Gastroesophageal sphincter (tissue), 3 donors: ENCODE measurements around the gene UEVLD.

Experiments
- CTCF ChIP-seq, 4 experiments: fragments of 200-600 bp in 2 of 4; fragments of 450-650 bp in 2 of 4; sonication (generic) in 1 of 4; IDR thresholded peaks; one replicate each; pipeline ENCODE4 v1.5.1; 2017 to 2019; ENCODE audit warnings: antibody characterized with exemption in 4 of 4, mild to moderate bottlenecking in 2 of 4, moderate library complexity in 2 of 4
- POLR2A ChIP-seq, 2 donors: fragments of 450-650 bp; IDR thresholded peaks; one replicate each; pipeline ENCODE4 v1.6.1; 2017; ENCODE audit warnings: antibody characterized with exemption in 2 of 2, mild to moderate bottlenecking in 2 of 2, moderate library complexity in 1 of 2
- POLR2AphosphoS5 ChIP-seq: sonication (generic); formaldehyde crosslinking; IDR thresholded peaks from one replicate; pipeline ENCODE4 v1.6.1; 2017; ENCODE audit warnings: antibody characterized with exemption

- TF ChIP-seq CTCF (IDR thresholded peaks at IDR 0.05) (no peak), POLR2A (IDR thresholded peaks at IDR 0.05) (no peak), POLR2AphosphoS5 (no peak)
These were observed 93.3 kb downstream of the UEVLD start for GRCh38 chr11:18495271-18495670.
